GM19438 (cell line): Measurements from ENCODE around the gene TACR1.
"Not testable (repeated sequence)": the region's sequence is repeated elsewhere in the genome, so short reads cannot be mapped to it uniquely, and the experiment has no call there.

Experiments
- ATAC-seq: cut with Tn5 transposase; IDR thresholded peaks from one replicate; pipeline ENCODE4 v1.9.1; 2021; ENCODE audit warnings: low read depth; ENCODE audit not compliant: unreplicated experiment

The TACR1 gene

DNA sequence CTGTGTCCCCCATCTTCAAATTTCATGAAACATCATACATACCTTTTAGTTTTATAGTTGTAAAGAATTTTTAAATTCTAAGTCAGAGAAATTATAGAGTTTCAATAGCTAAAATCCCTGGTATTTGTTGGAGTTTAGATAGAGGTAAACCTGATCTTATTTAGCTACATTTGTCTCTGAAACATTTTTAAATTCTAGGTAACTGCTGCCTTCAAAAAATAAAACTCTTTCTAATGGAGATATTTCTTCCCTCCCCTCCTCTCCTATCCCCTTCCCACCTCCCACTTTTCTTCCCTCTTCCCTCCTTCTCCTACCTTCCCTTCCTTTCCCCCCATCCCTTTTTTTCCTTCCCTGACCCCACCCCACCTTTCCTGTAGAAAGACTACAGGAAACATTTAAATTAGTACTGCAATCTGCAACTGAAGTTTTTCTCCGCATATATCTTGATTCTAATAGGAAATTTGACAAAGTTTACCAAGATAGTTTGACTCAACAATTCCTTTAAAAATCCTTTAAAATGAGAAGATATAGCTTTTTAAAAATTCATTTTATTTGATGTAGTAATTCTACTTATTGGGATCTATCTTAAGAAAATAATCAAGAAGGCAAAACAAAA, 4.1 kb downstream of the TACR1 start:
- ATAC-seq, result no peak

DNA sequence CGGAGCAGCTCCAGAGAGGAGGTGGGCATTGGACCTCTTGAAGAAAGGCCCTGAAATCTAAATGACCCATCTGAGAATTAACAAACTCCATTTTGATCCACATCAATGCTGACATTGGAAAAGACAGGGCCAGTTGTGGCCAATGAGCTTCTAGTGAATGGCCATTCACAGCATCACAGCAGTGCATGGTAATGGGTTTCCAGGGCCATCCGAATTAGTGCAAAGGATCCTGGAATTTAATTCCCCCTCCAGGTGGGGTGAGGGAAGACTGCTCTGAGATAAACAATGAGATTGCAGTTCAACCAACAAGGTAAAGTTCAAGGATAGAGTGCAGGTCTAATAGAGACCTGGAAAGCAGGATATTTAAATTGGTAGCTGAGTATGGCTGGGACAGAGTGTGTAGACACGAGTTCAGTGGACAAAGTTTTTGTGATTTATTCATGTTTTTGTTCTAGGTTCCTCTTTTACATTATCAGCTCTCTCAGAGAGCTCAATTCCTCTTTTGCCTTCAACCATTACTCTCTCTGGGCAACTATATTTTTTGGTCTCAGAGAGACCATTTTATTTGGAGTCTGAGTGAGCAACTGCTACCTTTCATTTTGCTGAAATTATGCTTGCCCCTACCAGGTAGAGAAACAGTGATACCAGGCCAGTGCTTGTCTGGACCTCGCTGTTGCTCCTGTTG, 5.0 kb downstream of the TACR1 start:
- ATAC-seq, result no peak

GRCh38 chr2:75192496-75192895, 6.8 kb downstream of the TACR1 start:
- ATAC-seq, result no peak

DNA sequence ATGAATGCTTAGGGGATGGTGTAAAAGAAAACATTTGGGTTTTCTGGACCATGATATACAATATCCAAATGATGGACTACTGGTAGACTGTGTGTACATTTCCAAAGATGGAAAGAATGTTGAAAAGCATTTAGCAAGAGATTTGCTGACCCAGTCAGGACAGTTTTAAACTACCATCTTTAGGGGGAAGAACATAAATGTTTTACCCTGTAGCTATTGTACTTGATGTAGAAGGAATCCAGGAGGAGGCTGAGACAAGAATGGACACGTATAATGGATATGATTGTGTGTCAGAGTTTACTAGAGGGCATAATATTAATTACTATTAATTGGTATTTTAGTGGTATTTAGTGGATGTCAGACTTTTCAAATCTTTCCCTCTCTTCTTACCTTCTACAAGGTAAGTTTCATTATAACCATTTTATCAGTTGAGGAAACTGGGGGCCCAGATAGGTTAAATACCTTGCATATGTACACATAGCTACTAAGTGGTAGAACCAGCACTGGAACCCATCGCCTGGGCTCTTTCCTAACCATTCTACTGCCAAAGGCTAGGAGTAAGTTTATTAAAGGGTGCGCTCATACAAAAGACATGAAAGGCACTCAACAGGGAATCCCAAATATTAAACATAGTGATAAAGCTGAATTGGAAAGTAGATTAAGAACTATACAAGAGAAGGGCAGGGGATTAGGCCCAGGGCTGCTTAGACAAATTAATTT, 8.9 kb downstream of the TACR1 start:
- ATAC-seq, result no peak

DNA sequence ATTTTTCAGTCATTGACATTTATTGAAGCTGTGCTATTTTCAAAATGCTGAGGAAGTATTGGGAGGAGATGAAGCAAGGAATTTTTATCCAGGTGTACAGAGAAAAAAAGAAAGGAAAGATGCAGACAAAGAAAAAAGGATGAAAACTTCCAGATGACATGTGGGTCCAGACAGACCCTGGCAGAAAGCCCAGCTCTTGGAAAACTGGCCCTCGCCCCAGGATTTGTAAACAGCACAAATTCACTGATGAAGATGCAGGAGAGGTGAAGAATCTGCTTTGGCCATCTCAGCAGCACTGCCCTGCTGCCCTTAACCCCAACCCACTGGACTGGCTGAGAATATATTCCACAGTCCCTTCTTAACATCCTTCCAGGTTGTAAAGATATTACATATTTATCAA, 12.5 kb downstream of the TACR1 start:
- no peak for ATAC-seq

- ATAC-seq, result no peak
Measured at GRCh38 chr2:75182606-75183005, 16.7 kb downstream of the TACR1 start.

- ATAC-seq, result no peak
Measured at GRCh38 chr2:75180476-75180875, 18.8 kb downstream of the TACR1 start.

DNA sequence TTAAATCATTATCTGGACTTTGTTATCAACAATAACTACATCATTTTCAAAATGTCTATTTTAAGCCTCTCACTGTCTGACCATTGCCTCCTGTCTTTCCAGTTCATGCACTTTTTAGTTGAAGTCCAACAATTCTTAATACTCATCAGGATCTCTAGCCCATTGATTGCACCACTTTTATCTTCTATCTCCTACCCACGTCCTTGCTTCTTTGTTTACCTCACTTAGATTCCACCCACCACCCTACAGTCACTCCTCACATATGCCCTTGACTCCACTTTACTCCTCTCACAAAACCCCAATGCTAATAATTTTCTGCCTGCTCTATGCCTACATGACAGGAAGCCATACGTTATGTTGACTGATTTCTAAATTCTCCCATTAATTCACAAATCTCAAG, 21.9 kb downstream of the TACR1 start:
- ATAC-seq, result no peak

GRCh38 chr2:75175456-75175855, 23.9 kb downstream of the TACR1 start:
- no peak for ATAC-seq

DNA sequence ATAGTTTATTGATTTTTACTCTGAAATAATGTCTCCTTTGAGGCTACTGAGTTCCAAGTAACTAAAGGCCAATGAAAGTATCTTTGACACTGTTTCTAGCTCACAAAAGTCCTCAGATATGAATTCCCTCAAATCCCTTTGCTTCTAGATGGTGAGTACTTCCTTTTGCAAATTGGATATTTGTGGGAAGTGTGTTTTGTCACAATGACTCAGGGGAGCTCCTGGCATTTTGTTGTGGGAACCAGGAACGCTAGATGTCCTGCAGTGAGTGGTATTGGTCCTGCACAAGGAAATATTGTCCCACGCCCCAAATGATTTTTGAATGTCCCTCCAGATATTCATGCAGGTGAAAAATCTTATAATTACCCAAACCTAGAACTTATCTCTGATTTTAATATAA, 24.3 kb downstream of the TACR1 start:
- no peak for ATAC-seq

DNA sequence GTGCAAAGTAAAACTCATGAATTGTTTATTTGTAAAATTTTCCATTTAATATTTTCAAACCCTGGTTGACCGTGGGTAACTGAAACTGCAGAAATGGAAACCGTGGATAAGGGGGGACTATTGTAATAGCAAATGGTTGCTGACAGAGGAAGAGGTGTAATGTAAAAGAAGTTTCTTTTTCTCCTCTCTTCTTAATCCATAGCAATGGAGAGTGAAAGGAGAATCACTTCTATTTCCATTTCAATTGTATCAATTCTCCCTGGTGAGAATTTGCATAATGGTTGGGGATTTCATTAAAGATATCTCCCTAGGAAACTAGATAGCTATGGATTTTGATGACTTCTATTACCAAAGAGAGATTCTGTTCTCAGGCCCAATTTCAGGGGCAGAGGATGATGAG, 24.8 kb downstream of the TACR1 start:
- ATAC-seq, result no peak

- ATAC-seq, result no peak
Measured at GRCh38 chr2:75173740-75174139, 25.6 kb downstream of the TACR1 start.

DNA sequence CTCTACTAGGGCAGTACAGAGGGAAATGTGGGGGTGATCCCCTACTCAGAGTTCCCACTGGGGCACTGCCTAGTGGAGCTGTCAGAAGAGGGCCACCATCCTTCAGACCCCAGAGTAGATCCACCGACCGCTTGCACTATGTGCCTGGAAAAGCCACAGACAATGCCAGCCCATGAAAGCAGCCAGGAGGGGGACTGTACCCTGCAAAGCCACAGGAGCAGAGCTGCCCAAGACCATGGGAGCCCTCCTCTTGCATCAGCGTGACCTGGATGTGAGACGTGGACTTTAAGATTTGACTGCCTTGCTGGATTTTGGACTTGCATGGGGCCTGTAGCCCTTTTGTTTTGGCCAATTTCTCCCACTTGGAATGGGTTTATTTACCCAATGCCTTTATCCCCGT, 27.9 kb downstream of the TACR1 start:
- not testable (repeated sequence) for ATAC-seq

DNA sequence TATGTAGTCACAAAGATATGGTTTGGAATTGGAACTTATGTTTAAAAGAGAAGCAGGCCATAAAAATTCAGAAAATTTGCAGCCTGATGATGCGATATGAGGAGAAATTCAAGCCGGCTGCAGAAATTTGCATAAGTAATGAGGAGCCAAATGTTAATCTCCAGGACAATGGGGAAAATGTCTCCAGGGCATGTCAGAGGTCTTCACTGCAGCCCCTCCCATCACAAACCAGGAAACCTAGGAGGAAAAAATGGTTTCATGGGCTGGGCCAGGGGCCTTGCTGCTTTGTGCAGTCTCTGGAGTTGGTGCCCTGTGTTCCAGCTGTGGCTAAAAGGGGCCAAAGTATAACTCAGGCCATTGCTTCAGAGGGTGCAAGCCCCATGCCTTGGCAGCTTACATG, 28.4 kb downstream of the TACR1 start:
- no peak for ATAC-seq

- ATAC-seq, result no peak
Measured at GRCh38 chr2:75168186-75168585, 31.1 kb downstream of the TACR1 start.

DNA sequence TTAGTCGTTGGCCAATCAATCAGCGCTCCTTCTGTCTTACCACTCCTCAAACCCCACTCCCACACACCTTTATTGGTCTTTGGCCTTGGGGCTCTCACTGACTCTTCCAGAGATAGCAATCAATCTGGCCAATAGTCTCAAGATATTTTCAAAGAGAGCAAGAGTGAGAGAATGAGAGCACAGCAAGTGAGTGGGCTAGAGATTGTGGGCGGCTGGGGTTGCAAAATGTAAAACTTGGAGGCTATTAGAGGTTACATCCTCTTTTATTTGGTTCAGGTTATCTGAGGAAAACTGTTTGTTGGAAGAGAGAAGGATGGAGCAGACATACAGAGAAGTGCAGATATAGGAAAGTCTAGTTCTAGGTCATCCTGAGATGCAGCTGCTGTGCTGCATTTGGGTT, 32.8 kb downstream of the TACR1 start:
- ATAC-seq, result no peak

DNA sequence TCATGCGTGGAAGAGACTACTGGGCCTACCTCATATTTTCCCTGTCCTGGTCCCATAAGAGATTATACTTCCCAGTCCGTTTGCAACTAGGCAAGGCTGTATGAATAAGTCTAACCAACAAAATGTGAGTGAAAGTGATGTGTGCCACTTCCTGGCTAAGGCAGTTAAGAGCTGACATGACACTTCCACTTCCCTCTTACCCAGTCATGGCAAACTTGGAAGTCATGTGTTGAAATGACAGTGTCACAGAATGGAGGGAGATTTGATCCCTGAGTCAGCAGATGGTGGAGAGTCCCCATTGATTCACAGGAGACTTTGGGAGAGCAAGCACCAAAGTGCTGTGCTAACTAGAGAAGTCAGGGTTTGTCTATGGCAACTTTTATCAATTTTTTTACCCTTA, 36.4 kb downstream of the TACR1 start:
- ATAC-seq, result no peak

GRCh38 chr2:75162259-75162658, 37.1 kb downstream of the TACR1 start:
- ATAC-seq, result no peak

- ATAC-seq, result no peak
Measured at GRCh38 chr2:75157435-75157834, 41.9 kb downstream of the TACR1 start.

GRCh38 chr2:75155115-75155514, 44.2 kb downstream of the TACR1 start:
- ATAC-seq, result no peak

GRCh38 chr2:75153221-75153620, 46.1 kb downstream of the TACR1 start:
- ATAC-seq, result no peak

GRCh38 chr2:75152243-75152642, 47.1 kb downstream of the TACR1 start:
- not testable (repeated sequence) for ATAC-seq
